KBM-7 (cell line): ENCODE measurements around the gene GIMAP2.
"Not testable (repeated sequence)": the region's sequence is repeated elsewhere in the genome, so short reads cannot be mapped to it uniquely, and the experiment has no call there.

Experiments used
- DNase-seq: peaks from one replicate; pipeline ENCODE4 v3.0.0-alpha.2; 2015
- in situ Hi-C: fragments of 300-500 bp; cut with MboI; formaldehyde crosslinking; loops from 2 replicates; pipeline ENCODE4 v1.14.3; 2020; ENCODE audit warnings: low sequenced_read_pairs, low pct_unique_long_range_greater_than_20kb, mixed read lengths

GIMAP2 gene

DNA sequence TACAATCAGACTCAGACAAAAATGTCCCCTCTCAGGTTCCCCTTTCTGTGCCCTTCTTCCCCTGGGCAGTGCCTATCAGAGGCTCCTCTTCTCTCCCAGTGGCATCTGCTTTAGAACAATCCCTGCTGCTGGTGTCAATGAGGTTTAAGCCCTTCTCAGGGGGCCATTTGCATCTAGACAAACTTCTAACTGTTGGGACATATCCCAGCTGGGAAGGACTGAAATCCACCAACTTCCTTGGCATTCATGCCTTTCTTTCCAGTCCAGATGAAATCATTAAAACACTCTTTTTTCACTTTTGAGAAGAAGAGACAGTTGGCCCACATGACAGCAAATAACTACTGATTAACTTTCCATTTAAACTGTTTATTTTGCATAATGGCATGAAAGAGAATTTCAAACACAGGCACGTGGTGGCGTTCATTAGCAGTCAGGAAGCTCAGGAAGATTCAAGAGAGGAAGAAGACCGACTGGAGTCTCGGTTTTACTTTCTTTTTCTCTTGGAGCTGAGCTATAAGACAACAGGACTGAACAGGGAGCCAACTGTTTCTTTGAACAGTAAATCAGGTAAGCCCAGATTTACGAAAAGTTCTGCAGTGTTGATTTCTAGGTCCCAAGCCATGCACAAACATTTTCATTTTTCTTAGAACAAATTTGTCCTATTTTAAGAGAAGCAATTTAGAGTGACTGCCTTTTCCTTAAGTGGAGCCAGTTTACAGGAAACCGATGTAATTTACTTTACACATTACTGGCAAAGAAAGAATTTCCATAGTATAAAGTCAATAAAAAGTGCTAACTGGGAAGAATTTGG lies at the start of gene GIMAP2:
TSS of gene GIMAP2 (plus strand) at position 488 of the 811 bp plus-strand sequence. CDS start 1,354 bp downstream, outside the sequence.
- in situ Hi-C loops, result no loop called here
- DNase-seq, result peak; percentile 71

GRCh38 chr7:150641854-150642253 lies 43.7 kb upstream of the GIMAP2 start:
- in situ Hi-C loops, result no loop called here
- DNase-seq, result no peak

- in situ Hi-C loops, result no loop called here
- no peak for DNase-seq
Observed at GRCh38 chr7:150642926-150643325, 42.6 kb upstream of the GIMAP2 start.

DNA sequence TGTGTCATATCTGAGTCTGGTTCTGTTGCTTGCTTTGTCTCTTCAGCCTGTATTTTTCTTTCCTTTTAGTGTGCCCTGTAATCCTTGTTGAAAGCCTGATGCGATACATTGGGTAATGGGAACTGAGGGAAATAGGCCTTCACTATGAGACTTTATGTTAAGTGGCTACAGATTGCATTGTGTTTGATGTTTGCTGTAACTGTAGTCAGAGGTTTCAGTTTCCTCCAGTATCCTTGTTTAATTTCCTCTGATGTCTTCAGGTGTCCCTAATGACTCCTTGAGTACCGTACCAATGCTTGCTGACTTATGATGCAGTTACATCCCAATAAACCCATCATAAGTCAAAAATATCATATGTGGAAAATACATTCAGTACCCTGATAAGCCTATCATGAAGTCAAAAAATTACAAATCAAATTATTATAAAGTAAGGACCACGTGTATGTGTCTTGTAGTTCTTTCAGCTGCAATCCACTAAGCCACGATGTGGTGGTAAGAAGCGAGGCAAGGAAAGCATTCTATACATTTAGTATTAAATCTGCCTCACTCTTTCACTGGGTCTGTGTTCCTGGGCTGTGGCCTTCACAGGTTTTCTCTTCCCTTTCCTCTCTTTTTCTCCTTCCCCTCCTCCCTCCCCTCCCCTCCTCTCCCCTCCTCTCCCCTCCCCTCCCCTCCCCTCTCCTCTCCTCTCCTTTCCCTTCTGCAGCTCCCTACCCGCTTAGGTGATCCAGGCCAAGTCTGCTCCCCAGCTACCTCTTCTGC lies 40.1 kb upstream of the GIMAP2 start:
- in situ Hi-C loops, result no loop called here
- DNase-seq, result no peak

DNA sequence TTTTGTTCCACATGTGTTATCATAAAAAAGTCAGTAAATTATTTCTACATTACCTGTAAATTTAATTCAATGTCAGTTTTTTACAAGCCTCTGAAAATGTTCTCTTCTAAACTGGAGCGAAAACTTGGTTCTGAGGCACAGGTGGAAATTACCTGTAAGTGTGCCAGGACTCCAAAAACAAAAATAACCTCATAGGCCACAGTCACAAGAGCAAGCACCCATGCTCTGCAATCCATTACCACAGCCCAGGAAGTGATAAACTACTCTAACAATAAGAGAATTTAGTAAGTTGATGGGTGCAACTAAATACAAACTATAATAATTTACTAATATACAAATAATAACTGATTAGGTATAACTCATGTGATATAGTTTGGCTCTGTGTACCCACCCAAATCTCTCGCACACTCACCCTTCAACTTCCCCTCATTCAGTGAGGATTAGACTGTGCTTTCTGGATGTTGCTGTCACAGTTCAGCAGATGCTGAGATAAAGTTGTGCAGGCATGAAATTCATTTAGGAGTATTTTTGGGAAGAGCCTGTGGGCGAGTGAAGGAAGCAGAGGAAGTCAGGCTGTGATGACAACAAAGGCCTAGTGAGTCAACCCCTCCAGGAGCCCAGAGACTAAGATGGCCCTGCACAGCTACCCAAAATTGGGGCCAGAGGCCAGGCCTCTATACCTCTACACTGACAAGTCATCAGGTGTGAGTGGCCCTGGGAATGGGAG lies 37.0 kb upstream of the GIMAP2 start:
- no peak for DNase-seq
- in situ Hi-C loops, result no loop called here

DNA sequence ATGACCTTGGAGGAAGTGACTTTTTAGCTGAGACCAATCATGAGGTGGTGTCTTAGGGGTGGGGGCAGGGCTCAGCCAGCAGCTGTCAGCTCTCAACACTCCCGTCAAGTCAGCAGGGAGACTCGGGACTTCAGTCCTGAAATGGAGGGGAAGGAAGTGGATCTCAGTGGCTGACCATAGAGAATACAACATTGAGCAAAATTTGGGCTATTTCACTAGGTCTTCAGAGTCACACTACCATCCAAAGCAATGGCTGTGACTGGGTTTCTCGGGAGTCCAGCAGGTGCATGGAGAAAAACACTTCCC lies 36.5 kb upstream of the GIMAP2 start:
- DNase-seq, result no peak
- in situ Hi-C loops, result no loop called here

DNA sequence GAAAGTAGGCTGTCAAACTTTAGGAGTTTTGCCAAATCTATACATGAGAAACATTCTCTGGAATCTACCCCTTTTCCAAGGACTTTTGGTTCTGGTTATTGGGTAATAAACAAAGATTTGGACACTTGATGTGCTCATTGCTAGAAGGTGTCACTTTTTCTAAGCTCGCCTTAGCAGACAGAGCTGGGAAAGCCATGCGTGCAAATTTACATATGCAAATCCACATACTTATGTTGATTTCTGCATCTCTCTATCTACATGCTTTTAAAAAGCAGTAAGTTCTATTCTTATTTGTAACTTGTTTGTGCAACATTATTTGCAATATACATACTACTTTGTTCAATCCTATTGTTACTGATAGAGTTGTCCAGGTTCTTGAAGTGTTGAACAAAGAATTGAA lies 30.8 kb upstream of the GIMAP2 start:
- in situ Hi-C loops, result no loop called here
- no peak for DNase-seq

- no peak for DNase-seq
- in situ Hi-C loops, result no loop called here
Observed at GRCh38 chr7:150656047-150656446, 29.5 kb upstream of the GIMAP2 start.

GRCh38 chr7:150657526-150657925 lies 28.0 kb upstream of the GIMAP2 start:
- in situ Hi-C loops, result no loop called here
- no peak for DNase-seq

- no peak for DNase-seq
- in situ Hi-C loops, result no loop called here
Observed at GRCh38 chr7:150660939-150661613, 24.4 kb upstream of the GIMAP2 start.

DNA sequence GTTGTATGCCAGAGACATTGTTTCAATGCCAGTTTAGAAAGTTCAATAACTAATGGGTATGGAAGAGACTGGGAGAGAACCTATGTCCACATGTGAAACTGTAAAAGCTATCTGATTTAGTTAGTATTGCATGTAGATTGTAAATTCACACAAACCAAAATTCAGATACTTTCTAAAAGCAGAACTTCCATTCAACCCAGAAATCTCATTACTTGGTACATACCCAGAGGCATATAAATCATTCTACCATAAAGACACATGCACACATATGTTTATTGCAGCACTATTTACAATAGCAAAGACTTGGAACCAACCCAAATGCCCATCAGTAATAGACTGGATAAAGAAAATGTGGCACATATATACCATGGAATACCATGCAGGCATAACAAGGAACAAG lies 22.7 kb upstream of the GIMAP2 start:
- in situ Hi-C loops, DNase-seq: not testable (repeated sequence)

GRCh38 chr7:150663802-150664494 lies 21.6 kb upstream of the GIMAP2 start:
- in situ Hi-C loops, result no loop called here
- DNase-seq, result peak; percentile 43

GRCh38 chr7:150665089-150665748 lies 20.3 kb upstream of the GIMAP2 start:
- in situ Hi-C loops, result no loop called here
- DNase-seq, result no peak

DNA sequence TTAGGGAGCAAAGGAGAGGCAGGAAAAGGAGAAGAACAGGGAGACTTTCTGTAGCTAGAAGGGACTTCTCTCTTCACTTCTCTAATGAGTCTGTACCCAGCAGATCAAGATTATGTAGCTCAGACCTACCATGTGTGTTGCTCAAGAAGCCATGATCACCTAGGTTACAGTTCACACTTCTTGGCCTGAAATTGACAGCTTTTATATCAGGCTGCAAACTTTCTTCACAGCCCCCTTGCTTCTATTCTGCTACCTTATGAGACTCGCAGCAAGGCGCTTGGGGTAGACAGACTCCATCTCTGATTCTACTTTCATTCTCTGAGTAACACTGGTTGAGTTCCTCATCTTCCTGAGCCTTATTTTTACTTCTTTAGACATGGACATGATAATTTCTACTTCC lies 19.6 kb upstream of the GIMAP2 start:
- in situ Hi-C loops, result no loop called here
- no peak for DNase-seq

DNA sequence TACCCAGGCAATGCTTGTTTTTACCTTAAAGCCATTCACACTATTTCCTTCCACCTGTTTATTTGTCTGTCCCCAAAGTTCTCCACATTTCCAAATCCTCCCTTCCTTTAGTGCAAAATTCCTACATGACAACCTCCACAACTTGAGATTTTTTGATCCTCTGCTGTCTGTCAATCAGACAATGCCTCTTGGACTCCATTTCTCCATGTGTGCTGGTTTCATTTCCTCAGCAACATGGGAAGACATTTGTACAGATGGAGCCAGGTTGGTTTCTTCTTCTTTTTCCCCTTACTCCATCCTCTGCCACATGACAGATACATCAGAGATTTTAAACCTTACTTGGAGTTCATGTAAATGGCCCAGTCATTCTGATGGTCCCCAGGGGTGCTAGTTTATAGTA lies 19.1 kb upstream of the GIMAP2 start:
- no peak for DNase-seq
- in situ Hi-C loops, result no loop called here

- in situ Hi-C loops, result no loop called here
Observed at GRCh38 chr7:150668472-150668911, 17.0 kb upstream of the GIMAP2 start.

DNA sequence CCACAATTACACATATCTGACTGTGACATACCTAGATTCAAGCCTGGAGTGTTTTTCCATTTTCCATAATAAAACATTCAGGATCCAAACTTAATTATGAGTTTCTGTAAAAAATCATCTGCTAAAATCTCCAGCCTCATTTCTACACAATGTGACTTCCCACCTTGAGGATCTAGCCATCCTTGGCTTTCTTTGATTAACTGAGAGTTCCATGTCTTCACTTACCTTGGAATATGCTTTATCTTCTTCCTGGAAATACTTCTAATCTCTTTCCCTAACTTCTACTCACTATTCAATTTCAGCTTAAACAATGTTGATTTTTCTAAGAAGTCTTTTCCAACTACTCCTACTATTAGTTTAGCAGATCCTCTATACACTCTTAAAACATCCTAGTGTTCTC lies 16.5 kb upstream of the GIMAP2 start:
- in situ Hi-C loops, result no loop called here
- DNase-seq, result no peak

More at GRCh38 chr7:150668472-150668911, 17.0 kb upstream of the GIMAP2 start:
- peak; percentile 62 for DNase-seq

DNA sequence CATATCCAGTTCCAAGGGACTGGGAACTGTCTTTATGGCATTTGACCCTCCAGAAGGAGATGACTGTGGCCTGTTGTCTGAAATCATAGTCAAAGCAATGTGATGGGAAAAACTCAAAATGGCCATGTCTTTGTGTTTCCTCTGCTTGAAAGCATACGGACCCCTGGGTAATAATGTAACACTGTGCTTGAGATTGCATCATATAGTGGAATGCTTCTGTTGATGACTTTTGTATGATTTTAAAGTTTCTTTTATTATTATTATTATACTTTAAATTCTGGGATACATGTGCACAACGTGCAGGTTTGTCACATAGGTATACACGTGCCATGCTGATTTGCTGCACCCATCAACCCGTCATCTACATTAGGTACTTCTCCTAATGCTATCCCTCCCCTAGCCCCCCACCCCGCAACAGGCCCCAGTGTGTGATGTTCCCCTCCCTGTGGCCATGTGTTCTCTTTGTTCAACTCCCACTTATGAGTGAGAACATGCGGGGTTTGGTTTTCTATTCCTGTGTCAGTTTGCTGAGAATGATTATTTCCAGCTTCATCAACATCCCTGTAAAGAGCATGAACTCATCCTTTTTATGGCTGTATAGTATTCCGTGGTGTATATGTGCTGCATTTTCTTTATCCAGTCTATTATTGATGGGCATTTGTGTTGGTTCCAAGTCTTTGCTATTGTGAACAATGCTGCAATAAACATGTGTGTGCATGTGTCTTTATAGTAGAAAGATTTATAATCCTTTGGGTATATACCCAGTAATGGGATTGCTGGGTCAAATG lies 13.5 kb upstream of the GIMAP2 start:
- DNase-seq, in situ Hi-C loops: not testable (repeated sequence)
